GM12801 (cell line): ENCODE results near the gene CARS2.

ENCODE experiments used
- CTCF ChIP-seq: IDR thresholded peaks from one replicate; pipeline ENCODE4 v1.5.1; 2011; ENCODE audit warnings: control low read depth; ENCODE audit not compliant: insufficient read length; ENCODE audit errors: extremely low read depth

CARS2 gene

GRCh38 chr13:110696776-110697175 lies 9.1 kb downstream of the CARS2 start:
- TF ChIP-seq CTCF, result no peak

GRCh38 chr13:110690516-110690915 lies 15.4 kb downstream of the CARS2 start:
- no peak for TF ChIP-seq CTCF

- TF ChIP-seq CTCF, result no peak
These were observed 16.2 kb downstream of the CARS2 start for GRCh38 chr13:110689711-110690110.

GRCh38 chr13:110689041-110689440 lies 16.9 kb downstream of the CARS2 start:
- no peak for TF ChIP-seq CTCF

GRCh38 chr13:110687736-110688135 lies 18.2 kb downstream of the CARS2 start:
- TF ChIP-seq CTCF, result no peak

GRCh38 chr13:110685305-110686020 lies 20.5 kb downstream of the CARS2 start:
- TF ChIP-seq CTCF, result no peak

GRCh38 chr13:110684388-110685056 lies 21.4 kb downstream of the CARS2 start:
- TF ChIP-seq CTCF, result no peak
